Neural cell (in vitro differentiated cells): Measurements from ENCODE around the gene INPP5A.

ENCODE experiments used
- CTCF ChIP-seq: fragments of 450-650 bp; IDR thresholded peaks from 2 replicates; pipeline ENCODE4 v1.5.1; 2014; ENCODE audit warnings: antibody characterized with exemption, mild to moderate bottlenecking, moderate library complexity; ENCODE audit not compliant: poor library complexity, severe bottlenecking
- RAD21 ChIP-seq: fragments of 450-650 bp; conservative IDR thresholded peaks from 2 replicates; pipeline ENCODE4 v1.6.1; 2014; ENCODE audit warnings: antibody characterized with exemption, mild to moderate bottlenecking, moderate library complexity

GRCh38 chr10:132657127-132657706 lies 119.6 kb downstream of the INPP5A start:
- TF ChIP-seq CTCF (no peak), RAD21 (no peak)
